HepG2 (cell line): Measurements from ENCODE around the gene LRBA. TPM values are rescaled to one million over a fixed set of nuclear protein-coding genes. Genes with fewer than 3 reads are reported as not detected.

Experiments used
- ATAC-seq: fragments of 200-7000 bp; cut with Tn5 transposase; 3 replicates; pipeline ENCODE4 v1.9.1; 2020; ENCODE audit warnings: mild to moderate bottlenecking, moderate library complexity
- BruUV-seq: library from RNA; stranded (reverse); fragments of 400-500 nt; replicated peaks from 2 replicates; lab custom pipeline; 2021; lab: Mats Ljungman, UMichigan
- CTCF ChIA-PET: fragments of 300-600 bp; formaldehyde crosslinking; extraction: SDS; loops from one replicate; lab custom pipeline; 2021; ENCODE audit warnings: low total read pairs, inconsistent platforms, low intra/inter-chr PET ratio; lab: Yijun Ruan, JAX
- POLR2A ChIA-PET: fragments of 350-600 bp; sonication (Branson Sonifier 250); formaldehyde crosslinking; loops from one replicate; lab custom pipeline; 2020; ENCODE audit warnings: antibody characterized with exemption, inconsistent platforms; lab: Yijun Ruan, JAX
- DNase-seq: peaks from one replicate; pipeline ENCODE4 v3.0.0-alpha.2; 2015; ENCODE audit warnings: low spot score
- FAIRE-seq: peaks from 3 replicates; lab custom pipeline; 2011; peaks lifted over from hg19 to GRCh38; lab: Jason Lieb, UNC
- H2AFZ ChIP-seq: one replicate; pipeline ENCODE4 v1.6.1; 2011; ENCODE audit warnings: low read length, inconsistent platforms
- H3K27ac ChIP-seq: fragments of 300-600 bp; 3 replicates; pipeline ENCODE4 v1.8.0; 2011; ENCODE audit warnings: mixed run types, mild to moderate bottlenecking, mixed read lengths, low read length, inconsistent platforms; ENCODE audit not compliant: insufficient read depth; ENCODE audit errors: extremely low read length
- H3K27me3 ChIP-seq, 2 experiments: fragments of 200-600 bp in 1 of 2; 2 replicates in 1 of 2; 3 replicates in 1 of 2; pipeline versions ENCODE4 v1.6.0 to v1.8.0; 2011; ENCODE audit warnings: low read length in 2 of 2, mild to moderate bottlenecking in 2 of 2, moderate library complexity in 2 of 2, inconsistent platforms in 1 of 2; ENCODE audit not compliant: insufficient read depth in 2 of 2, control insufficient read depth in 1 of 2
- H3K36me3 ChIP-seq, 2 experiments: fragments of 200-600 bp in 1 of 2; replicated peaks in 1 of 2; 2 replicates in 1 of 2; 3 replicates in 1 of 2; pipeline versions ENCODE4 v1.5.1 to v1.8.0; 2011; ENCODE audit warnings: low read length in 2 of 2, inconsistent platforms in 1 of 2; ENCODE audit not compliant: insufficient read depth in 2 of 2, control insufficient read depth in 1 of 2
- H3K4me1 ChIP-seq: 2 replicates; pipeline ENCODE4 v1.5.1; 2012; ENCODE audit warnings: low read length, inconsistent platforms; ENCODE audit not compliant: insufficient read depth
- H3K4me2 ChIP-seq: 2 replicates; pipeline ENCODE4 v1.6.0; 2011; ENCODE audit warnings: low read depth, low read length, inconsistent platforms
- H3K4me3 ChIP-seq, 3 experiments: fragments of 200-600 bp in 1 of 3; sonication (generic), shearing (Covaris generic) in 1 of 3; replicated peaks in 1 of 3; 2 replicates each; pipeline ENCODE4 v1.5.1; 2011 to 2016; ENCODE audit warnings: low read length in 3 of 3, inconsistent platforms in 2 of 3, low read depth in 2 of 3, mild to moderate bottlenecking in 2 of 3, control low read depth in 1 of 3, mixed read lengths in 1 of 3; ENCODE audit not compliant: insufficient read depth in 1 of 3
- H3K79me2 ChIP-seq: one replicate; pipeline ENCODE4 v1.6.1; 2011; ENCODE audit warnings: low read length, inconsistent platforms; ENCODE audit not compliant: insufficient read depth
- H3K9ac ChIP-seq: 2 replicates; pipeline ENCODE4 v1.6.0; 2011; ENCODE audit warnings: mild to moderate bottlenecking, low read depth, low read length, inconsistent platforms; ENCODE audit not compliant: insufficient read depth
- H3K9me3 ChIP-seq: 2 replicates; pipeline ENCODE4 v1.5.1; 2012; ENCODE audit warnings: mild to moderate bottlenecking, low read length
- H4K20me1 ChIP-seq: 2 replicates; pipeline ENCODE4 v1.6.0; 2011; ENCODE audit warnings: inconsistent platforms, mild to moderate bottlenecking, low read length, moderate library complexity; ENCODE audit not compliant: insufficient read depth
- ATF6 ChIP-seq: sonication (generic); formaldehyde crosslinking; conservative IDR thresholded peaks from 2 replicates; pipeline ENCODE4 v1.4.0; 2020; ENCODE audit warnings: missing genetic modification reagents
- FOXK1 ChIP-seq: sonication (generic); formaldehyde crosslinking; IDR thresholded peaks from 2 replicates; pipeline ENCODE4 v1.4.0; 2020; ENCODE audit warnings: low read depth, missing genetic modification reagents, borderline replicate concordance
- GTF3A ChIP-seq: sonication (generic); formaldehyde crosslinking; conservative IDR thresholded peaks from 2 replicates; pipeline ENCODE4 v1.4.0; 2020; ENCODE audit warnings: mild to moderate bottlenecking, missing genetic modification reagents
- HMGXB3 ChIP-seq: sonication (generic); formaldehyde crosslinking; IDR thresholded peaks from 2 replicates; pipeline ENCODE4 v1.4.0; 2020; ENCODE audit warnings: missing genetic modification reagents, borderline replicate concordance
- HNRNPUL1 ChIP-seq: fragments of 200-400 bp; formaldehyde crosslinking; IDR thresholded peaks from 2 replicates; pipeline ENCODE4 v1.6.1; 2017; ENCODE audit warnings: low read depth, mild to moderate bottlenecking, low read length, moderate library complexity
- MIER2 ChIP-seq: IDR thresholded peaks from 2 replicates; pipeline ENCODE4 v1.6.1; 2016; ENCODE audit warnings: missing biosample characterization, missing genetic modification reagents
- NR2F1 ChIP-seq, 2 experiments: fragments of 450-650 bp in 1 of 2; formaldehyde crosslinking in 1 of 2; IDR thresholded peaks; 2 replicates each; pipeline versions ENCODE4 v1.5.0 to v1.6.1; 2016 to 2020; ENCODE audit warnings: mild to moderate bottlenecking in 1 of 2, missing compliant biosample characterization in 1 of 2, missing genetic modification reagents in 1 of 2, moderate library complexity in 1 of 2
- SMARCE1 ChIP-seq: fragments of 450-650 bp; IDR thresholded peaks from 2 replicates; pipeline ENCODE4 v1.6.1; 2017; ENCODE audit warnings: borderline replicate concordance
- USF2 ChIP-seq, 2 experiments: sonication (generic) in 1 of 2; formaldehyde crosslinking in 1 of 2; IDR thresholded peaks; 2 replicates each; pipeline versions ENCODE4 v1.5.1 to v1.6.1; 2011 to 2020; ENCODE audit warnings: borderline replicate concordance in 1 of 2, low read depth in 1 of 2, low read length in 1 of 2, mild to moderate bottlenecking in 1 of 2, missing genetic modification reagents in 1 of 2, moderate library complexity in 1 of 2
- ZFP41 ChIP-seq: sonication (generic); formaldehyde crosslinking; IDR thresholded peaks from 2 replicates; pipeline ENCODE4 v1.4.0; 2020; ENCODE audit warnings: mild to moderate bottlenecking, missing genetic modification reagents, borderline replicate concordance
- ZHX1 ChIP-seq: sonication (generic); formaldehyde crosslinking; IDR thresholded peaks from 2 replicates; pipeline ENCODE4 v1.8.1; 2022; ENCODE audit warnings: low read depth, mild to moderate bottlenecking, missing genetic modification reagents
- WGBS: methylation state at CpG from one replicate; pipeline ENCODE4 v1.1.6; 2017; ENCODE audit warnings: low lambda C conversion rate; 5-methylcytosine and 5-hydroxymethylcytosine counted together
- in situ Hi-C: cut with HindIII; loops from 2 replicates; pipeline ENCODE4 v1.10.0; 2017; ENCODE audit warnings: low pct_unique_long_range_greater_than_20kb; ENCODE audit not compliant: extremely low pct_ligation_motif_present
- intact Hi-C: fragments of 100-400 bp; cut with micrococcal nuclease; formaldehyde crosslinking; loops from one replicate; pipeline ENCODE4 v1.10.0; 2022; ENCODE audit not compliant: unreplicated experiment
- polyA plus RNA-seq, 8 experiments: library from polyadenylated mRNA; depleted of rRNA in 3 of 8; stranded (reverse) in 7 of 8; unstranded in 1 of 8; fragments of >200 nt; fragmentation: Illumina TruSeq in 4 of 8; extraction: Trizol in 4 of 8; gene quantifications; 2 replicates each; pipeline versions ENCODE4 v1.2.1 to v1.2.3, GENCODE V29; 2011 to 2016; ENCODE audit warnings: low read depth in 4 of 8, missing spikeins in 1 of 8, mixed read lengths in 1 of 8; ENCODE audit not compliant: insufficient read depth in 1 of 8
- total RNA-seq, 5 experiments: library from RNA; depleted of rRNA; stranded (reverse); fragments of >200 nt; fragmentation: Illumina TruSeq; extraction: Trizol; gene quantifications; 2 replicates each; pipeline ENCODE4 v1.2.3, GENCODE V29; 2016; ENCODE audit warnings: low read depth in 1 of 5

The LRBA gene
- total and polyA plus RNA-seq, 2 of the 13 experiments (the other 11 are each of a cell fraction or from before 2014, with no cell fraction given), result 21.0 to 37.2 TPM

GRCh38 chr4:150310159-150310895, 704.8 kb downstream of the LRBA start:
- intact Hi-C loops (no loop called here), in situ Hi-C loops (no loop called here)
- no TSS peak for BruUV-seq
- no peaks in the 10 kb centered on the region for H4K20me1 ChIP-seq
- peaks cover 0 to 2% of the 10 kb centered on the region in 2 experiments; a peak in 2 of 5 replicates for H3K36me3 ChIP-seq
- CTCF ChIA-PET, result no interaction called here
- no peak overlapping the region for H3K27ac ChIP-seq
- no peaks in the 10 kb centered on the region for H3K9me3 ChIP-seq
- POLR2A ChIA-PET, result no interaction called here
- 91% methylated on average over 4 of the region's 4 CpGs for WGBS
- no peak for ATAC-seq
- no peaks in the 10 kb centered on the region for H3K4me1 ChIP-seq
- no peaks in the 10 kb centered on the region for H3K27me3 ChIP-seq
- no peak overlapping the region for H3K4me3 ChIP-seq
- no peak overlapping the region for H3K4me2 ChIP-seq
- no peak for DNase-seq
- no peak overlapping the region for H2AFZ ChIP-seq
- H3K9ac ChIP-seq, result no peak overlapping the region
- H3K79me2 ChIP-seq, result no peaks in the 10 kb centered on the region
- no peak for FAIRE-seq
- TF ChIP-seq HNRNPUL1 (no peak), ZFP41 (CRISPR knock-in tag) (no peak), FOXK1 (CRISPR knock-in tag) (no peak), SMARCE1 (no peak), ATF6 (CRISPR knock-in tag) (no peak), NR2F1 (CRISPR knock-in tag; IDR thresholded peaks at IDR 0.05) (no peak), ZHX1 (CRISPR knock-in tag) (no peak), GTF3A (CRISPR knock-in tag) (no peak), HMGXB3 (CRISPR knock-in tag) (no peak), MIER2 (CRISPR knock-in tag) (no peak), USF2 (IDR thresholded peaks at IDR 0.05; ENCODE audit: low read depth, low read length) (no peak), USF2 (CRISPR knock-in tag; IDR thresholded peaks at IDR 0.05; ENCODE audit: borderline replicate concordance) (no peak)
